Activated naive CD8-positive, alpha-beta T cell (primary cell): Measurements from ENCODE around the gene RPS2.

Source experiments
- H3K27ac Mint-ChIP-seq: one replicate; pipeline ENCODE4 v1.8.0; 2021; ENCODE audit warnings: mixed read lengths
- H3K27me3 Mint-ChIP-seq: one replicate; pipeline ENCODE4 v1.8.0; 2021; ENCODE audit warnings: mixed read lengths
- H3K36me3 Mint-ChIP-seq: one replicate; pipeline ENCODE4 v1.8.0; 2021; ENCODE audit warnings: mixed read lengths
- H3K4me1 Mint-ChIP-seq: one replicate; pipeline ENCODE4 v1.8.0; 2021; ENCODE audit warnings: low read depth, mixed read lengths
- H3K4me3 Mint-ChIP-seq: one replicate; pipeline ENCODE4 v1.8.0; 2021; ENCODE audit warnings: mild to moderate bottlenecking, mixed read lengths
- H3K9me3 Mint-ChIP-seq: one replicate; pipeline ENCODE4 v1.8.0; 2021; ENCODE audit warnings: low read depth, mixed read lengths

Gene RPS2

GRCh38 chr16:1979271-1980029 is 14.8 kb upstream of the RPS2 start:
- Mint-ChIP-seq H3K4me1 (peaks cover 9% of the 10 kb centered on the region), H3K27ac (no peak overlapping the region), H3K36me3 (peaks cover 4% of the 10 kb centered on the region), H3K27me3 (no peaks in the 10 kb centered on the region), H3K4me3 (no peak overlapping the region), H3K9me3 (no peaks in the 10 kb centered on the region)

GRCh38 chr16:1978476-1979120 is 14.0 kb upstream of the RPS2 start:
- peaks cover 4% of the 10 kb centered on the region for H3K36me3 Mint-ChIP-seq
- no peak overlapping the region for H3K4me3 Mint-ChIP-seq
- no peaks in the 10 kb centered on the region for H3K9me3 Mint-ChIP-seq
- peaks cover 9% of the 10 kb centered on the region for H3K4me1 Mint-ChIP-seq
- no peaks in the 10 kb centered on the region for H3K27me3 Mint-ChIP-seq
- no peak overlapping the region for H3K27ac Mint-ChIP-seq

- Mint-ChIP-seq H3K27me3 (no peaks in the 10 kb centered on the region), H3K27ac (no peak overlapping the region), H3K9me3 (no peaks in the 10 kb centered on the region), H3K4me3 (no peak overlapping the region), H3K36me3 (peaks cover 4% of the 10 kb centered on the region), H3K4me1 (peaks cover 10% of the 10 kb centered on the region)
Measured at GRCh38 chr16:1977875-1978268, 13.2 kb upstream of the RPS2 start.

GRCh38 chr16:1976951-1977874 is 12.6 kb upstream of the RPS2 start:
- H3K27me3 Mint-ChIP-seq = no peaks in the 10 kb centered on the region
- no peak overlapping the region for H3K4me3 Mint-ChIP-seq
- no peaks in the 10 kb centered on the region for H3K9me3 Mint-ChIP-seq
- H3K36me3 Mint-ChIP-seq = peaks cover 7% of the 10 kb centered on the region
- H3K27ac Mint-ChIP-seq = no peak overlapping the region
- peaks cover 10% of the 10 kb centered on the region for H3K4me1 Mint-ChIP-seq

GRCh38 chr16:1976216-1976520 is 11.5 kb upstream of the RPS2 start:
- peaks cover 17% of the 10 kb centered on the region for H3K4me1 Mint-ChIP-seq
- H3K4me3 Mint-ChIP-seq = no peak overlapping the region
- peaks cover 7% of the 10 kb centered on the region for H3K36me3 Mint-ChIP-seq
- no peaks in the 10 kb centered on the region for H3K27me3 Mint-ChIP-seq
- no peak overlapping the region for H3K27ac Mint-ChIP-seq
- H3K9me3 Mint-ChIP-seq = no peaks in the 10 kb centered on the region

GRCh38 chr16:1975432-1976215 is 11.0 kb upstream of the RPS2 start:
- Mint-ChIP-seq H3K36me3 (peaks cover 7% of the 10 kb centered on the region), H3K27ac (no peak overlapping the region), H3K9me3 (no peaks in the 10 kb centered on the region), H3K27me3 (no peaks in the 10 kb centered on the region), H3K4me3 (no peak overlapping the region), H3K4me1 (peaks cover 20% of the 10 kb centered on the region)

GRCh38 chr16:1974157-1975070 is 9.8 kb upstream of the RPS2 start:
- Mint-ChIP-seq H3K4me1 (peaks cover 20% of the 10 kb centered on the region), H3K4me3 (no peak overlapping the region), H3K27ac (no peak overlapping the region), H3K36me3 (peaks cover 7% of the 10 kb centered on the region), H3K27me3 (no peaks in the 10 kb centered on the region), H3K9me3 (no peaks in the 10 kb centered on the region)

- Mint-ChIP-seq H3K4me3 (peak overlapping the region; percentile 94), H3K27me3 (no peaks in the 10 kb centered on the region), H3K9me3 (no peaks in the 10 kb centered on the region), H3K27ac (no peak overlapping the region), H3K4me1 (peaks cover 20% of the 10 kb centered on the region), H3K36me3 (peaks cover 7% of the 10 kb centered on the region)
Measured at GRCh38 chr16:1973461-1974156, 9.0 kb upstream of the RPS2 start.

GRCh38 chr16:1972490-1972877 is 7.9 kb upstream of the RPS2 start:
- Mint-ChIP-seq H3K27me3 (no peaks in the 10 kb centered on the region), H3K4me3 (peak overlapping the region; percentile 94), H3K4me1 (peaks cover 20% of the 10 kb centered on the region), H3K27ac (peak overlapping the region; percentile 94), H3K9me3 (no peaks in the 10 kb centered on the region), H3K36me3 (peaks cover 7% of the 10 kb centered on the region)

GRCh38 chr16:1971796-1972489 is 7.3 kb upstream of the RPS2 start, which contains the start of gene TBL3:
TSS of gene TBL3 (plus strand) at chr16:1972053. CDS start at chr16:1972165, 112 bp downstream.
- H3K27me3 Mint-ChIP-seq = no peaks in the 10 kb centered on the region
- H3K27ac Mint-ChIP-seq = peak within 1 kb of the TSS; percentile 94
- peaks cover 7% of the 10 kb centered on the region for H3K36me3 Mint-ChIP-seq
- H3K4me3 Mint-ChIP-seq = peak within 1 kb of the TSS; percentile 94
- no peaks in the 10 kb centered on the region for H3K9me3 Mint-ChIP-seq
- H3K4me1 Mint-ChIP-seq = peaks cover 22% of the 10 kb centered on the region

GRCh38 chr16:1968146-1968953 is 3.7 kb upstream of the RPS2 start:
- no peaks in the 10 kb centered on the region for H3K27me3 Mint-ChIP-seq
- H3K4me1 Mint-ChIP-seq = peaks cover 34% of the 10 kb centered on the region
- H3K27ac Mint-ChIP-seq = no peak overlapping the region
- peaks cover 12% of the 10 kb centered on the region for H3K36me3 Mint-ChIP-seq
- H3K9me3 Mint-ChIP-seq = no peaks in the 10 kb centered on the region
- H3K4me3 Mint-ChIP-seq = no peak overlapping the region

GRCh38 chr16:1966460-1966859 is 1.8 kb upstream of the RPS2 start, which contains the start of gene RNF151:
TSS of gene RNF151 (plus strand) at chr16:1966856. CDS start at chr16:1966882, 26 bp downstream.
- H3K36me3 Mint-ChIP-seq = peaks cover 9% of the 10 kb centered on the region
- peak within 1 kb of the TSS; percentile 97 for H3K27ac Mint-ChIP-seq
- peak within 1 kb of the TSS; percentile 98 for H3K4me3 Mint-ChIP-seq
- no peaks in the 10 kb centered on the region for H3K27me3 Mint-ChIP-seq
- no peaks in the 10 kb centered on the region for H3K9me3 Mint-ChIP-seq
- H3K4me1 Mint-ChIP-seq = peaks cover 27% of the 10 kb centered on the region
